NCI-H2107 treated with DMSO at 0.1 percent for 48 hours (cell line): ENCODE results near the gene WBP2.

Experiments
- DNase-seq: peaks from one replicate; lab custom pipeline; 2025; ENCODE audit not compliant: unreplicated experiment; lab: John Stamatoyannopoulos, UW

Gene WBP2

DNA sequence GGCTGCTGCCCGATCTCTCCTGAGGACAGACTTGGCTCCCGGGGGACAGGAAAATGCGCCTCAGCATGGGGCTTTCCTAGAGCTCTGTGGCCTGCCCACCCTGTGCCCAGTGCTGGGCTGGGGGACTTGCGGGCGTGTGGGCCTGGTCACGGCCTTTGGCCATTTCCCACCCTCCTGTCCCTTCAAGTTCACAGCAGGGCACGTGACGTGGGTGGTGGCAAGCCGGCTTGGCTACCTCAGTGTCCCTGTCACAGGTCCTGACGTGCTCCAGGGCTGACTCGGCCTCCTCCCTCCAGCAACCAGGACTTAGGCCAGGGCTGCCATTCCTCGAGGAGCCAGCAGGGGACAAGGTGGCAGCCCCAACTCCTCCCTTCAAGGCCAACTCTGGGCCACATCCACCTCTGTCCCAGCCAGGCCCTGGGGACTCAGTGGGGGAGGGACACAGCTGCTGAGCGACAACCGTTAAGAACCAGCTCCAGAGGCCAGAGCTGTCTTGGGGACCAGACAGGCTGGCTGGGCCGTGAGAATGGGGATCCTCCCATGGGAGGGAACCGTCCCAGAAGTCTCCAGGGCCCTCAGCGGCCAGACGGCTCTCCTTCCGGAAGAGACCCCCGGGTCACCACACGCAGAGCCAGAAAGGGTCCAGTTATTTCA lies 9.9 kb downstream of the WBP2 start:
- DNase-seq: no peak

DNA sequence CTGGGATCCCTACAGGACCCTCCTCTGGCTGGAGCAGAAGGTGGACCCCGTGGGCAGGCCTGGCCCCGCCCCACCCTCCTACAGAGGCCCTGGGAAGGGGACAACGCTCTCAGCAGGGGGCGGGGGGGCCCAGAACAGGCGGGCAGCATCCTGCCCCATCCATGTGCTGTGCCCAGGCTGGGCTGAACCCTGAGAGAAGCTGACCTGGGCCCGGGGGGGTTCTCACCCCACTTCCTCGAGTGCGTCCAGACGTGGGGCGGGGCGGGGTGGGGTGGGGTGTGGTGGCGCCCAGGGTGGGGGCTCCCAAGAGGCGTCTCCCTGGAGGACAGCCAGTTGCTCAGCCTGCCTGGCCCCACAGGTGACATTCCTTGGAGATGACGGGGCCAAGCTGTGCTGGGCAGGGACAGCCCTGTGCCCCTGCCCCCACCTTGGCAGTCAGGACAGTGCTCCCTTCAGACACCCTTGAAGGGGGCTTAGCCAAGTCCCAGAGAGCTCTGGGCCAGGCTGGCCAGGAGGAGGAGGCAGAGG lies 10.5 kb downstream of the WBP2 start:
- DNase-seq: no peak

DNA sequence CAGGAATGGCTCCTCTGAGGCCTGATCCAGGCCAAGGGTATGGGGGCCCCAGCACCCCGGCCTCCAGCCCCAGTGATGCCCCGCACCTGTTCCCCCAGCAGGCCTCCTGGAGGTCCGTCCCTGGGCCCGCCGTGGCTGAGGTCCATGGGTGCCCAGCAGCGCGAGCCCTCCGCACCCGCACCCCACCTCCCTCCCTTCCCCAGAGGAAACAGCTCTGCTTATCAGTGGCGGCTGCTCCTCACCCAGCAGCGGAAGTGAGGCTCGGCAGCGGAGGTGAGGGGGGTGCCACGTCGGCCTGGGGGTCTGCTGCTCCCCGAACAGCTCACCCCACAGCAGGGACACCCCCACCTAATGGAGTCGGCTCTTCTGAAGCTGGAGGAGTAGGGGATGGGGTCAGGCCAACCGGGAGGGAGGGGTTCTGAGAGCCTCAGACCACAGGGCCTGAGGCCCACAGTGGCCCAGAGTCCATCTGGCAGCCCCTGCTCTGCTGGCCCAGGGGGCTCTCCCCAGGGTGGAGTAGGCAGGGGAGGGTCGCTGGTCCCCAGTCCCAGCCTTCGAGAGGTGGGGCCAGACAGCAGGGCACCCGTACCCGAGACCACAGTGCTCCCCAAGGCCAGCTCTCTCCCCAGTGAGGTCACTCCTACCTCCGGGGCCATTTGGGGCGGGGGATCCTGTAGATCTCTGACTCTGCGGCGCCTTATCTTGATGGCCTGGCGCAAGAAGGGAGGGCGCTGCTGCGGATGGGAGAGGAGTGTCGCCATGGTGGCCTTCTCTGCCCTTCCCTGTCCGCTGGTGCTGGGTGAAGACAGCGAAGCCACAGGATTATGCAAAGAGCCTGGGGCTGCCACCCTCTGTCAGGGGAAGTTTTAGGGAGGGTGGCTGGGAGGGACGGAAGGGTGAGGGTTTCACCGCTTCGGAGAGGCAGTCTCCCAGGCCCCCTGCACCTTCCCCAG lies 11.3 kb downstream of the WBP2 start, which contains the start of gene UNC13D:
UNC13D (minus strand) TSS at position 828 of the 953 bp plus-strand sequence; CDS start at position 761, 67 bp downstream.
- no peak for DNase-seq

DNA sequence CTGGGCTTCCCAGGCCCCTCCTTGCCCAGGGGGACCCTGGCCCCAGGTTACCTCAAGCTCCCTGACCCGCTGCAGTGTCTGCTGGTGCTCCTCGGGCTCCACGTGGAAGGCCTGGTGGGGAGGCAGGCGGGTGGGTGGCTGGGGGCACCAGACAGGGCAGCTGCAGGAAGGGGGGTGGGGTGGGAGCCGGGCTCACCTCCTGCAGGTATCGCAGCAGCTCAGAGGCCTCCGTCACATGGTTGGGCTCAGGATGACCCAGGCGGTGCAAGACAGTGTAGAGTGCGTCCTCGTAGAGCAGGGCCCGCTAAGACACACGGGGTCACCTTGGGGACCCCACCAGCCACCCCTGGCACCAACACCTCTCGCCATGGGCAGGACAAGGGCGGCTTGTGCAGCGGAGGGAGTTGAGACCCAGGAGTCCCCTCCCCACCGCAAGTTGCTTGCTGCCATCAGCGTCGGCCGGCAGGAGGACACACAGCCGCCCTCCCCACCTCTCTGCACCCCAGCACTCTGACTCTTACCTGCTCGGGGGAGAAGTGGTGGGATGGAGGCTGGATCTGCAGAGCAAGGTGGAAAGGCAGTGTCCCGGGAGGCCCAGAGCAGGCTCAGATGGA lies 12.1 kb downstream of the WBP2 start:
- DNase-seq: no peak

DNA sequence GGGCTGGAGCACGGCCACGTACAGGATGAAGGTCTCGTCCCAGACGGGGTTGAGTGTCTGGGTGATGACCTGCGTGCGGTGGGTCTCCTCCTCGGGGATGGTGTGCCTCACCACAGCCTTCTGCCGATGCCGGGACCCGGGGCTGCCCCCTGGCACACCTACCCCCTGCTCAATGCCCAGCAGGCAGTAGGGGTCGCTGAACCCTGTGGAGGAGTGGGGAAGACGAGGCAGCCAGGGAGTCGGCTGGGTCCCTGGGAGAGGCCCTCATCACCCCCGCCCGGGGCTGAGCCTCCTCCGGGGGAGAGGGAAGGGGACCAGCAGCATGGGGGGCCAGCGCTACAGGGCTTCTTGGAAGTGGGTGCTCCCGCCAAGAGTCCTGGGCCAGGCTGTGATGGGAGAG lies 12.7 kb downstream of the WBP2 start:
- DNase-seq: no peak

DNA sequence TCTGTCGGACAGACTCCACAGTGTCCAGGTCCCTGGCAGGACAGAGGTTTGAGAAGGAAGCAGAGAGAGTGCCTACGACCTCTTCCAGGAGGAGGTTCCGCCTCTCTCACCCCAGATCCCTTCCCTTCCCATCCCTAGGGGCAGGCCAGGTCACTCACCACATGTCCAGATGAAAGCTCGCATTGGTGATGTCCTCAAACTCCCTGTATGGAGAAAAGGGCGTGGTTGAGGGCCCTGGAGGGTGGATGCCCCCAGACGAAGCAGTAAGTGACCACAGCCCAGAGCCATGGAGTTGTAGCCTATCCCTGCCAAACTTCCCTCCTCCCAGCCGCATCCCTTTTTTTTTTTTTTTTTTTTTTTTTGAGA lies 14.4 kb downstream of the WBP2 start:
- no peak for DNase-seq

DNA sequence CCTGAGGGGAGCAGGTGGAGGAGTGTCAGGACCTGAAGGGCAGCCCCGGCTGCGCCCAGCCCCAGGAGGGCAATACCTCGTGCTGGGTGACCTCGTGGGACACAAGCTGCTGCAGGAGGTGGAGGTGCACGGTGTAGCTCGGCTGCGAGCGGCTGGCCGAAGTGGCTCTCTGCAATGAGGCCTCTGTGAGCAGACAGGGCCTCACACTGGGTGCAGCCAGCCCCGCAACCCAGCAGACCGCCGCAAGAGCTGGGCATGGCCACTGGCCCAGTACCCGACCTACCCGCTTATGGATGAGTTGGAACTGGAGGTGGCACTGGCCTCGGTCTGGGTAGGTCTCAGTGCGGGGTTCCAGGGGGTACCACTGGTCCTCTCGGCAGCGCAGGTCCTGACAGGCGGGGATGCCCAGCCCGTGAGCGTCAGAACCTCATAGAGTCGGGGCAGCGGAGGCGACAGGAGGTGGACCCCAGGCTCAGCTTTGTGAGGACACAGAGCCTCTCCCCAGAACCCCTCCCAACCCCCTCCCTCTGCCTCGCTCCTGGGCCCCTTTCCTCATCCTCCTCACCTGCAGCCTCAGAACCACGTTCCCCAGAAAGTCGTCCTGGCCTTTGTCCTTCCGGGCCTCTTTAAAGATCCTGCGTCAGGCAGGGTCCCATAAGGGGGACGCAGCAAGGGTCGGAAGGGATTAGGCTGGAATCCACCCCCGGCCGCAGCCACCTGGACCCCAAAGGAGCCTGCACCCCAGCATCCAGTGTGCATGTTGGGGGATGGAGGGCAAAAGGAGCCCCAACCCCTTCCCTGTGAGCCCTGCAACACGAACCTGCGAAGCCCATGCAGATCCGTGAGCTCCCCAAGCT lies 15.0 kb downstream of the WBP2 start:
- DNase-seq: no peak

DNA sequence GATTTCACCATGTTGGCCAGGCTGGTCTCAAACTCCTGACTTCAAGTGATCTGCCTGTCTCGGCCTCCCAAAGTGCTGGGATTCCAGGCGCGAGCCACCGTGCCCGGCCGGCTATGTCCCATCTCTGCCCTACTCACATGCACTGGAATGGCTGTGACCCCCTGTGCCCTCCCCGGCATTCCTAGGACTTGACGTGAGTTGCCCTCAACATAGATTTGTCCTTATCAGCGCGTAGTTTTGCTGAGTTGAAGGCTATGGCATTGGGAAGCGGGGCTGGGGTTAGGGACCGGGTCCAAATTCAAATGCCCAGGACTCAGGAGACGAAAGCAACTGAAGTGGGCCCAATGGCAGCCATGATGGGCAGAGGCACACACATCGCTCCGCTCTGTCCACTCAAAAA lies 16.7 kb downstream of the WBP2 start:
- DNase-seq: no peak

DNA sequence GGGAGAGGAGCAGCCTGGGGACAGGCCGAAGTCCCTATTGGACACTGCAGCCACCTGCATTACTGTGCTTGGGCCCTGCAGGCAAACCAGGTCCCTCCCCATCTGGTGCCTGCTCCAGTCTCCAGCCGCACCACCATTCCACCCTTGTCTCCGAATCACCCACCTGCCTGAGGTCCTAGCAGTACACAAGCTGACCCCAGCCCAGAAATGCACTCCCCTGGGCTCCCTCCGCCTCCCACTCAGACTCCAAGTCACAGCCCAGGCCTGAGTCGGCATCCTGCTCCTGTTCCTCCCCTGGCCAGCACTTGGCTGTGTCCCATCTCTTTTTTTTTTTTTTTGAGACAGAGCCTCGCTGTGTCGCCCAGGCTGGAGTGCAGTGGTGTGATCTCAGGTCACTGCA lies 17.2 kb downstream of the WBP2 start:
- DNase-seq: no peak

DNA sequence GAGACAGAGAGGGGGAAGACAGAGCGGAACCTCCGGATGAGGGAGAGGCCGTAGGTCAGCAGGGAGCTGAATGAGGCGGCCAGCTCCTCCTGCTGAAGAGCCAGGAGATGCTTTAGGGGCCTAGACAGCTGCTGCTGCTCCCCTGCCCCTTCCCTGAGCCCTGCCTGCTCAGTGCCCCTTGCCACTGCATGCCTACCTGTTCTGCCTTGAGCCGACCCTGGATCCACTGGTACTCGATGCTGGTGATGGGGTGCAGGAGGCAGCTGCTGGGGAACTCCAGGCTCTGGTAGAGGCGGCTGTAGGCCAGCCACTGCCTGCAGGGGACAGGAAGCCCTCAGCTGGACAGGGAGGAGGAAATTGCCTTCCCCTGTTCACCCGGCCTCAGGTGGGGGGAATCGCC lies 18.5 kb downstream of the WBP2 start:
- no peak for DNase-seq

DNA sequence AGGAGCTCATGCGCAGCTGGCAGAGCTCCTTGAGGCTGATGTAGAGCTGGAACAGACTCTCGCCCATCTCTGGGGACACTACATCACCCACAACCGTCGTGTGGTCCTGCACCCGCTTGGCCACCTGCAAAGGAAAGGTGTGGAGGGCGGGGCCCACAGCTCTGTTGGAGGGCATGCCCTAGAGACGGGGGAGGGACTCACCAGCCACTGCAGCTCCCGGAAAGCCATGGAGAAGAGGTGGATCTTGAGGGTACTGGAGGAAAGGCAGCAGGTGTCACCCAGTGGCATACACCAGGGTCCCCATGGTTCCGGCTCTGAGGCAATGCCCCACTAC lies 19.5 kb downstream of the WBP2 start:
- DNase-seq: no peak

DNA sequence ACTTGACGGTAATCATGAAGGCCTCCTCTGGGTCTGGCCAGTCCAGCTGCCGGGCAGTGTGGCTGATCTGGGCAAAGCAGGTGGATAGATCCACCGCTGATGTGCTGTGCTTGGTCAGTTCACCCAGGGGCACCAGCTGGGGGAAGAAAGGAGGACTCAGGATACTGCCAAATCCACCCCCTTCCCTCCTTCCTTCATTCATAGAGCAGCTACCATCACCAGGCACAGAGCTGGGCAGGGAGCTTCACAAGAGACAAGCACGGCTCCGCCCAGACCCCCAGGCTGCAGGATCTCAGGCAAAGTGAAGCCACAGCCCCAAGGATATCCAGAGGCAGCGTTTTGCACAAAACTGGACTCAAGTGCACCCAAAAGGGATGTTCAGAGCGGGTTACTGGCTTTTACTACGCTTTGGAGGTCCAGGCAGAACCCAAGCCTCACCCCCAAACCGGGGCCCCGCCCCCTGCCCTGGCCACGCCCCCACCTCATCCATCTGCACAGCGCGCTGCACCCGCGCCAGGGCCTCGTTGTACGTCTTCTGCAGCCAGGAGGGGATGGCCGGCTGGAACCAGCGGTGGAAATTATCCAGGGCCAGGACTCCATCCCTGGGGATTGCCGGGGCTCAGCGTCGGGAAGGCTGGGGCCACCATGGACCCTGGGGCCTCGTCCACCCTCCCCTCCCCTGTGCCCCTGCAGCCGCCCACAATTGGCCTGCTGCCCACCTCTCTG lies 20.0 kb downstream of the WBP2 start:
- DNase-seq: no peak

DNA sequence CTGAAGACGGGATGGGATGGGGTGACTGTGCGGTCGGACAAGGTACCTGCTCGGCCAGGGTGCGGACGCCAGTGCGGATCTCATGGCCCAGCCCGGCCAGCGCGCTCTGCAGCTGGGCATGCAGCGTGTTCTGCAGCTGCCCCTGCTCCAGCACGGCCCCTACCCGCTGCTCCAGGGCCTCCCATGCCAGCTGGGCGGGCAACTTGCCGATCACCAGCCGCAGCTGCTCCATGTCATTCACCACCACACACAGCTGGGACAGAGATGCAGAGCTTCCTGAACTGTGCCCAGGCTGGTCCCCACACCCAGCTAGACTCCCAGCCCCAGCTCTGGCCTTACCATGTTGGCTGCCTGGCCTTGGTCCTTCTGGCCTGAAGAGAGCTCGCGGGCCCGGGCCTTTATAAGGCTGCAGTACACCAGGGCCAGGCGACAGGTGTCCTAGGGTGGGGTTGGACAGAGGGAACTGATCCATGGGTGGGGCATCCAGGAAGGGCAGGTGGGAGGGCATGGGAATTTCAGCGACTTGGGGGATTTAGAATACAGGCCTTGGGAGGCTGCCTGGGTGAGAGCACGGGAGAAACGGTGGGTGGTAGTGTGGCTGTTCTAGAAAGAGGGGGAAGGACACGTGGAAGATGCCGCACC lies 20.7 kb downstream of the WBP2 start:
- no peak for DNase-seq

DNA sequence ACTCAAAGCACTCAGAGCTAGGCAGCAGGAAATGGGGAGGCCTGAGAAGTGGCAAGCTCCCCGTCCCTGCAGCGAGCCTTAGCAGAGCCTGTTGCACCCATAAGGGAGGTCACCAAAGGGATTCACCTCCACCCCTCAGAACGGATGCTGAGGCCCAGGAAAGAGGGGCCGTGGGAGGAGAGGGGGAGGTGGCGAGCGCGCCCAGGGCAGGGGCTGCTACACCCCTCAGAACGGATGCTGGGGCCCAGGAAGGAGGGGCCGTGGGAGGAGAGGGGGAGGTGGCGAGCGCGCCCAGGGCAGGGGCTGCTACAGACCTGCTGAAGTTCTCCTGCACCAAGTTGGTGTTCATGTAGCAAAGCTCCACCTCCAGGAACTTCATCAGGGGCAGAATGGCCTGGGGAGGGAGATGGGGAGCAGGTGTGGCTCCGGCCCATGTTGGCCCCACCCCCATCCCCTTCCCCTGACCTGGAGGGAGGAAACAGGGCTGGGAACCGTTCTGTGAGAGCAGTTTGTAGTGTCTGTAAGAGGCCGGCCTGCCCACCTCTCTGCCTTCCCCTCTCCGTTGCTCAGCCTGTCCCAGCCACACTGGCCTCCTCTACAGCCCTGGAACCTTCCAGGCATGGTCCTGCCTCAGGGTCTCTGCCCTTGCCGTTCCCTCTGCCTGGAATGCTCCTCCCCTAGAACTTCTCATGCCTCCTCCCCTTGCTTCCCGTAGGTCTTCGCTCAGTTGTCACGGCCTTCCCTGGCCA lies 22.3 kb downstream of the WBP2 start:
- no peak for DNase-seq

DNA sequence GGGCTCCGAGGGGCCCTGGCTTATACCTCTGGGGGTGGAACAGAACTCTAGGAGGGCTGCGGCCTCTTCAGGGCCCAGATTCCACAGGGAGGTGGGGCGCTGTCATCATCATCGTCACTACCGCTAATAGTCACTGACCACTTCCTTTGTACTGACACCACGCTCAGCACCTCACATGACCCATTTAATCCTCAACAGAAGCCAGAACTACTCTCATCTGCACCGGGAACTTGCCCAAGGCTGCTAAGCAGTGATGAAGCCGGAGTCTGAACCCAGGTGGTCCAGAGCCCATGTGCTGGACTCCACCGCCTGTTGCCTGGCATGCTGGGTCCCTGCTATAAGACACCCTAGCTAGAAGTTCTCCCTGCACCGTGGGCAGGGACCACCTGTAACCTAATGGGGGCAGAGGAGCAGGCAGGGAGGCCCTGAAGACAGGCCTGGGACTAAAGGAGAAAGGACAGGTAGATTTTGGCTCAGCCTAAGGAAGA lies 22.9 kb downstream of the WBP2 start:
- DNase-seq: no peak

DNA sequence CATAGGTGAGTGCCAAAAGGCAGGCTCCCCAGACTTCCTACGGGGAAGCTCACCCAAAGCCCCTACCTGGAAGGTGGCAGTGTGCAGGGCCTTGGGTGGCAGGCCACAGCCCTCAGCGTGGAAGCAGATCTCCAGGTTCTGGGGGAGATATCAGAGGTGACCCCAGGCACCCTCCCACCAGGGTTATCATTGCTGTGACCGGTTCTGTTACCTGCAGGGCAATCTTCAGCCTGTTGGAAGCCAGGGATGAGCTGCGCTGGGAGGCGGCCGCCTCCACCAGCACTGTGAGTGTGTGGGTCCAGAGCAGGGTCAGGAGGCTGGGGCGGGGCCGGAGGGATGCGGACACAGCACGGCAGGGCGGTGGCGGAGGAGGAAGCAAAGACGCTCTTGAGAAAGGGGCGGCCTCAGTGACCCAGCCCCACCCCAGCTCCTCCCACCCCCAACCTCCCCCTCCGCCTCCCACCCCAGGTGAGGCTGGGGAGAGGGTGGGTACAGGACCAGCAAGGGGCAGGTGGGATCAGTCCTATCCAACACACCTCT lies 24.0 kb downstream of the WBP2 start:
- DNase-seq: no peak

DNA sequence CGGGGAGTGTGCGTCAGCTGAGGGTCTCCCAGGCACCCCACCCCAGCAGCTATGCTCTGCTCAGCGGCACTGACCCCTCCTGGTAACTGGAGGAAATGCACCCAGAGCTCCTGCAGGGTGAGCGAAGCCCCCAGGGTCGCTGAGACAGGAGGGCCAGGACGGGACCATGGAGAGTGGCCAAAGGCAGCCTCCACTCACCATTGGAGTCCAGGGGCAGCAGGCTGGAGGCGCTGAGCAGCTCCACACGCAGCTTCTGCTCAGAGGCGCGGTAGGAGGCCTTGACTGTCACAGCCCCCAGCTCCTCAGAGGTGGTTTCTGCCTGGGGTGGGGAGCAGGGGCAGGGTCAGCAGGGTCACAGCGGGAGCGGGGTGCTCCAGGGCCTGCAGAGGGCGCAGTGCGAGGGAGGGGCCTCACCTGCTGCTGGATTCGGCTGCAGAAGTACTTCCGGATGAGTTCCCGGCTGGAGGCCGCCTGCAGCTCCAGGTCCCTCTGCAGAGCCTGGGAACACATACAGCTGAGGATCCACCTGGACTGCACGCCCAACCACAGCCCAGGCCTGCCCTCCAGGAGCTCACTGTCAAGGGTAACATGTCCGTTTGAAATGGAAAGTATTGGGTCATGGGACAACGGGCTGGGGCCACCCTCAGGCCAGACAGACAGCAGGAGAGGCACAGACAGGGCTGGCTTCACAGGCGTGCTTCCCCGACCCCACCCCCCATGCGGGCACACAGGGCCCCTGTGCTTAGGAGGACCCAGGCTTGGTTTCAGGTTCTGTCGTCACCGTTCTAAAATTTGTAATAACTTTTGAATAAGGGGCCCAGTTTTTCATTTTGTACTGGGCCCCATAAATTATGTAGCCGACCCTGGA lies 24.7 kb downstream of the WBP2 start:
- DNase-seq: no peak

DNA sequence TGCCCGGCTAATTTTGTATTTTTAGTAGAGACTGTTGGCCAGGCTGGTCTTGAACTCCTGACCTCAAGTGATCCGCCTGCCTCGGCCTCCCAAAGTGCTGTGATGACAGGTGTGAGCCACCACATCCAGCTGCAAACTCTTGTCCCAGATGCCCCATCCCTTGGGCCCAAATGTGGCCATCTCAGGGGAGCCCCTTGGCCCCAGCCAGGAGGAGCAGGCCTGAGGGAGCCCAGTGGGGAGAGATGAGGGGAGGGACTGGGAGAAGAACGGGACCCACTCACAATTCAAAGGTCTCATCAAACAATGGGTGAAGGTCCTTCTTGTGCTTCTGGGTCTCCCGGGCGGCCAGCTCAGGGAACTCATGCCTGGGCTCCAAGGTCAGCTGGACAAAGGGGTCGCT lies 25.4 kb downstream of the WBP2 start:
- no peak for DNase-seq
